Stimulated activated CD4-positive, alpha-beta T cell treated with anti-CD3 and anti-CD28 coated beads, Interleukin-12 subunit alpha, Interleukin-12 subunit beta, amount 100 ng/mL, for 48 hours (primary cell): Measurements from ENCODE around the gene KHDC4.
A peak's percentile ranks its signal among the peaks of the same experiment; 100 is the strongest.
"Not testable (repeated sequence)": the region's sequence is repeated elsewhere in the genome, so short reads cannot be mapped to it uniquely, and the experiment has no call there.

Experiments used
- DNase-seq, 3 donors: peaks; one replicate each; pipeline ENCODE4 v3.0.0-alpha.2; 2020; ENCODE audit warnings: low read depth in 2 of 3, low spot score in 1 of 3

Gene KHDC4

DNA sequence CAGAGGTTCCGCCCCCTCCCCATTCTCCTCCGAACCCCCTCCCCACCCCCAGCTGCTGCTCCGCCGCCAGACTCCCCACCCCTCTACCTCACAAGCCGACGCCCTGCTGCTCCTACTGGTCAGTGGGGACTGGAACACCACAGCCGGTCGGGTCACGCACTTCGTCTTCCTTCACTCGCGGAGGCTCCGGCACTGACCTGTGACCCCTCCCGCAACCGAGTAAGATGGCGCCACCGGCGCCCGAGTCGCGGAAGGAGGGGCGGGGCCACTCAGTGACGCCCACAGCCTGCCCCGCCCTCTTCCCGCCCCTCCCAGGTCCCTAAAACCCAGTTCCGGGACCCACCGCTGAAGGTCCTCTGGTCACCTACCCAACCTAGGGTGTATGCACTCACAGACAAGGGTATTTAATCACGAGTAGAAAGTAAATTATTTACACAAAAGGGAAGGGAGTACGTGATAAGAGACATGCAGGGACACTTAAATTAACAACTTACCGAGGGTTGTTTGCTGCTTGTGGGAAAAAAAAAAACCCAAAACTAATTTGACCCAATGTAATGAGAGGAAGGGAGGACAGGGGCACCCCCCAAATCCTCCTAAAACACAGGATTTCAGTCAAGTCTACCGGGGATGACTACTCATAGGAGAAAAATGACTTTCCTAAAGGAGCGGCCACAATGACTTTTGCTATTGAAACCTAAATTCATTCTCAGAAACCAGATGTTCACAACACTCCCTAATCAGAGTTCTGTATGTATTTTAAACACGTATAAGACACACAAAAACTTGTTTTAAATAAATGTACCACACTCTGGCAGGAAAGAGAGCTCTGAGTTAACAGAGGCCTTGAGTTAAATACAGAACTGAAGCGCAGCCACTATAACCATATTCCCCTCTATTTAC is 22.8 kb downstream of the KHDC4 start, which contains the start of gene RIT1:
RIT1 (minus strand) TSS at position 194 of the 900 bp plus-strand sequence. CDS start 588 bp downstream, outside the sequence.
- DNase-seq, result peak; percentile 76 to 81 (median 80)

DNA sequence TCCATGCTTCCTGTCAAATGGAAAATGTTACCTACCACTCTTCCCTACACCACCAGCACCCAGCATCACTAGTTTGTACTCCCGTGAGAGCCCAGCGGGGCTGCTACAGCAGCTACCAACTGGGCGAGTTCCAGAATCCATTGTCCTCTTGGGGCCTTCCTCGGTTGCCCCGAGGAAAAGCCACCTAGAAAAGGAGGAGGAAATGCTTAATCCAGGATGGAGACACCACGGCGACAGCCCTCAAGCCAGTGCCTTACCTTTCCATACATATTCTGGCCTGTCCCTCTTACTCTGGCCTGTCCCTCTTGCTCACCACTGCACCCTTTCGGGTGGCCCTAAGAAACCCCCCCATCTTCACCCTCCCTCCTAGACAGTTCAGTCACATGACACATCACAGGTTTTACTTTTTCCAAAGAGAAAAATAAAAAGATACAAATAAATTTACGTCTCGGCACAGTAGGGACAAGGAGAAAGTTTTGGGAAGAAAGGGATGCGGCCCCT is 23.5 kb downstream of the KHDC4 start:
- DNase-seq, result no peak

DNA sequence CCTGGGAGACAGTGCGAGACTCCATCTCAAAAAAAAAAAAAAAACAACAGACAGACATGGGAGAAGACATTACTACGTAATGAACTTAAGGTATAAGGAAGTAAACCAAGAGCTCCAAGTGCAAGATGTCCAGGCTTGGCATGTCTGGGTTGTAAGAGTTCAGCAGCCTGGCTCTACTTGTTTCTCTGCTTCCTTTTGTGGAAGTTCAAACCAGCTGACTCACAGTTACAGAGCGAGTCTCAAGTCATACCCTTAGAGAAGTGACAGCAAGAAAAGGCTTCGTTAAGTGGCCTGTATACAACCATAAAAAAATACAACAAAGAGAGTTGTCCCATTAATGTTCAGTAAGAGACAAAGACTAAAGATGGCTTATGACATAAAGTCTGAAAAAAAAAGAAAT is 24.3 kb downstream of the KHDC4 start:
- DNase-seq, result no peak

DNA sequence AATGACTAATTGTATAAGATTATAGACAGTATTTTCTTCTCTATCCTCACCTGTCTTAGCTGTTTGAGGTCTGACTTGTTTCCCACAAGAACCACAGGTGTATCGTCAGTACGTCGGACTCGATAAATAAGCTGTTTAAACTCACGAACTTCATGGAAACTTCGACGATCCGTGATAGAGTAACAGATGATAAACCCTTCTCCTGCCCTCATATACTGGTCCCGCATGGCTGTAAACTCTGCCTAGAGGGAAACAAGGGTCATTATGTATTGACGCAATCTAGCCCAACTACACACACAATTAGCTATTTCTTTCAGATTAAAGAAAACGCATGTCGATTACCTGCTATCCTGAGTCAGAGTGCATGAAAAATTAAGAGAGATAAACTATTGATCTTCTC is 30.0 kb downstream of the KHDC4 start:
- no peak for DNase-seq

GRCh38 chr1:155900161-155900560 is 34.1 kb downstream of the KHDC4 start:
- no peak for DNase-seq

DNA sequence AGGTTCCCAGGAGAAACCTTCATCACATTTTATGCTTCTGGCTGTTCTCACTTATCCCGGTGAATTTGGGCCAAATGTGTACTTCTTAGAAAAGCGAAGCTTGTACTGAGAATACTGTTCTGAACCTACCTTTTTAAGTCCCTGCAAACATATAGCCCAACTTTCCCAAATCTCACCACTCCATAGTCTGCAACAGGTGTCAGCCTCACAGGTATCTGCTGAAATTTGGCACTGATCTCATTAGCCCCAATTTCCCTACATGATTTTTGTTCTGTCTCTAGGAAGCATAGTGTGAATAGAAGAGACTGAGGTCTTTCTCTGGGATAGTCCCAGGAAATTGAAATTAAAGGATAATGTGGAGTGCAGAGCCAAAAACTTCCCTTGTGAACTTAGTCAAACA is 34.5 kb downstream of the KHDC4 start:
- no peak for DNase-seq

GRCh38 chr1:155898888-155899287 is 35.3 kb downstream of the KHDC4 start:
- DNase-seq, result no peak

DNA sequence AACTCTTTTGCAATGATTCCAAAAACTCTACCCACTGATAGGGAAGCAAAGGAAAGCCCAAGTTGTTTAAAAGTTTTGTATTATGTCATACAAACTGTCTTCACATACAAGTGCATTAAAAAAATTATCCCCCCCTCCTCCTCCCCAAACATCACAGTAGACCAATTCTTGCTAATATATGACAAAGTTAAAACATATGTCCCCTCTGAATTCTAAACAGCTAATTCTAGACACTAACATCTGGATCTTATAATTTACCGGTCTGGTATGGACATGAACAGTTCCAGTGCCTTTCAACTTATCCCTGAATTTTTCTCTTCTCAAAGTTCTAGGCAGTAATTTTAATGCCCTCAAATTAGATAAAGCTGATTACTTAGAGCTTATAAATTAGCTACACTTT is 36.5 kb downstream of the KHDC4 start:
- no peak for DNase-seq

- not testable (repeated sequence) for DNase-seq
Observed at GRCh38 chr1:155896476-155896875, 37.7 kb downstream of the KHDC4 start.

DNA sequence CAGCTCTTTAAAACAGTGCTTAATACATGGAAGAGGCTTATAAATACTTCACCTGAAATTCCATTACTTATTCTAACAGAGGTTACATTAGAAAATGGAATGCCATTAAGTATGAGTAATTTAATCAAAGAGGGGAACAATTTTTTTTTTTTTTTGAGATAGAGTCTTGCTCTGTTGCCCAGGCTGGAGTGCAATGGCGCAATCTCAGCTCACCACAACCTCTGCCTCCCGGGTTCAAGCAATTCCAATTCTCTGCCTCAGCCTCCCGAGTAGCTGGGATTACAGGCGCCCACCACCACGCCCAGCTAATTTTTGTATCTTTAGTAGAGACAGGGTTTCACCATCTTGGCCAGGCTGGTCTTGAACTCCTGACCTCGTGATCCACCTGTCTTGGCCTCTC is 38.6 kb downstream of the KHDC4 start:
- not testable (repeated sequence) for DNase-seq

DNA sequence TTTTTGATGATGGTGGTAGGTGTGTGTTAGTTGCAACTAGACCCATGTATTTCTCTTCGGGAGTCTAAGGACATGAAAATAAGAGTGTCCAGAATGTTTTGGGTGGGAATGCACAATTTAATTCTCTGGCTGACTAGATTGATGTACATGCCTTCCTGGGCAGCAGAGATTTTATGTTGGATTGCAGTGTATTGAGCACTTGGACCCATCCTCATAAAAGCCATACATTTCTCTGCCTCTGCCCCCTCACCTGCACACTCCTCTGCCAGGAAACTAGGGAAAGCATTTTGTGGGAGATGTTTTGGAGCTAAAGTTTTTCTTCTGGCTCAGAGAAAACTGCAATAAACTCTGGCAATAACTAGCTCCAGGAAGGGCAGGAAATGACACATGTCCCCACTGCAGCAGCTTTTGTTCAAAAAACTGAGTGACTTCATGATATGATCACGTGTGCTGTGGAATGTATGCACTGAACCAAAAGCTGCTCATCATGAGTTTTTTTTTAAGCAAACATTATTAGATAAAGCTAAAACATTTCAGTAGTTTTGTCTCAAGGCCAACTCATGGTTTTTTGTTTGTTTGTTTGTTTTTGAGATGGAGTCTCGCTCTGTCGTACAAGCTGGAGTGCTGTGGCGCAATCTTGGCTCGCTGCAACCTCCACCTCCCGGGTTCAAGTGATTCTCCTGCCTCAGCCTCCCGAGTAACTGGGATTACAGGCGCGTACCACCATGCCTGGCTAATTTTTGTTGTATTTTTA is 40.6 kb downstream of the KHDC4 start:
- DNase-seq, result peak in 1 of 3 donors; percentile 25

DNA sequence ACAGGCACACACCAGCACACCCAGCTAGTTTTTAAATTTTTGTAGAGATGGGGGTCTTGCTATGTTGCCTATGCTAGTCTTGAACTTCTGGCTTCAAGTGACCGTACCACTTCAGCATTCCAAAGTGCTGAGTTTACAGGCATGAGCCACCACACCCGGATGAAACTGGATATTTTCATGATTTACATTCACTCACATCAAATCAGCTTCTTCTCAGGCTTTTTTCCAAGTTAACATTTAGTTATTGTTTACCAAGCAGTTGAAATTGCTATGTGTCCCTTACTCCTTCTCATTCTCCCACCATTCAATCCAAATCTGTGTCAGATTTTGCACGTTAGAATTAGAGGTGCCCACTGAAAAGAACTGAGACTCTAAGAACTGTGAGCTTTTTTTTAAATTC is 41.4 kb downstream of the KHDC4 start:
- DNase-seq, result no peak

DNA sequence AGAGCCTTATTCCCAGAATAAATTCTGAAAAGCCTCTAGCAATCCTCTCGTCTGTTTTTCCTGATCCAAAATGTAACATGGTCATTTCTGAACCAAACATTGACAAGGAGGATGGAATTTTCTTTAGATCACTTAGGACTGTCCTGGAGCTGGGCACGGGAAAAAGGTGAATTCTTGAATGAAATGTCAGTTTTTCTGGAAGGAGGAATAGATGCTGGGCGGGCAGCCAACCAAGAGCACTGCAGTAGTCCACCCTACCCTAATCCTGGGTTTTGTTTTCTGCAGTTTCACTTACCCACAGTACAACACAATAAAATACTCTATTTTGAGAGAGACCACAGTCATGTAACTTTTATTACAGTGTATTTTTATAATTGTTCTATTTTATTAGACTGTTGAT is 44.0 kb downstream of the KHDC4 start:
- DNase-seq, result no peak

DNA sequence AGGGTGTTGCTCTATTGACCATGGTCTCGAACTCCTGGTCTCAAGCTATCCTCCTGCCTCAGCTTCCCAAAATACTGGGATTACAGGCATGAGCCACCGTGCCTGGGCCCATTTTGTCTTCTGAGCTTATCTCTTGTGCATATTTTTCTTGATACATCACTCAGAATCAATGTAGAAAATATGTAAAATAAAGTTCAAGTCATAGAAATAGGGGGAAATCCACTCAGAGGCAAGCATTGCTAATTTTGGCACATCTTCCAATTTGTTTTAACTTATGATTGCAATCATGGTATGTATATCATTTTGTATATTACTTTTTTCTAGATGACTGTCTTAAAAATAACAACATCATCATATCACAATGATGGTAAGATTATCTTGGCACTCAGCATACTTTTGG is 44.6 kb downstream of the KHDC4 start:
- DNase-seq, result no peak

DNA sequence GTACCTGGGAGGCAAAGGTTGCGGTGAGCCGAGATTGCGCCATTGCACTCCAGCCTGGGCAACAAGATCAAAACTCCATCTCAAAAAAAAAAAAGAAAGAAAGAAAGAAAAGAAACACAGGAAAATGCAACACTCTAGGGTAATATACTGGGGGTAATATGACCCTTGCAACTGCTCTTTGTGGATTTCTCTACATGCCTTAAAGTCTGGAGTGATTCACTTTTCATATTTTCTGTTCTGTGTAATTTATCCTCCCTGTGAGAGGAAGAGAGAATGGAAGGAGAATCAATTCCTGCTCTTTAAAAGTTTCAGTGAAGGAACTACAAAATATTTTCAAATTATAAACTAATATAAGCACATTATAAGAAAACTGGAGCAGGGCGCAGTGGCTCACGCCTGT is 45.7 kb downstream of the KHDC4 start:
- no peak for DNase-seq

DNA sequence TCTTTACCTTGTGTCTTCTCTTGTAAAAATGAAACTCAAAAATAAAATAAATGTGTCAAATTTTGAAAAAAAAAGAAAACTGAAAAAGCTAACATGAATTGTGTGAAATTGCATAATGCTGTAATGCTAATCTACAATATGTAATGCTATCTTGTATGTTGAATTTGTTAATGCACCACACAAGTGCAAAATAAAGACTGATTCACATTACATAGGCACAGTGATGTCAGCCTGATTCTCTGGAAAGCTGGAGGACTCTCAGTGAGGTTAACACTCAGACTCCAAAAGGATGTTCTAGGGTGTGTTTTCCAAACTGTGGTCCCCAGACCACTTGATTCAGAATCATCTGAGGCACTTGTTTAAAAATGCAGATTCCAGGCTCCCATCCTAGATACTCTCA is 49.2 kb downstream of the KHDC4 start:
- no peak for DNase-seq

DNA sequence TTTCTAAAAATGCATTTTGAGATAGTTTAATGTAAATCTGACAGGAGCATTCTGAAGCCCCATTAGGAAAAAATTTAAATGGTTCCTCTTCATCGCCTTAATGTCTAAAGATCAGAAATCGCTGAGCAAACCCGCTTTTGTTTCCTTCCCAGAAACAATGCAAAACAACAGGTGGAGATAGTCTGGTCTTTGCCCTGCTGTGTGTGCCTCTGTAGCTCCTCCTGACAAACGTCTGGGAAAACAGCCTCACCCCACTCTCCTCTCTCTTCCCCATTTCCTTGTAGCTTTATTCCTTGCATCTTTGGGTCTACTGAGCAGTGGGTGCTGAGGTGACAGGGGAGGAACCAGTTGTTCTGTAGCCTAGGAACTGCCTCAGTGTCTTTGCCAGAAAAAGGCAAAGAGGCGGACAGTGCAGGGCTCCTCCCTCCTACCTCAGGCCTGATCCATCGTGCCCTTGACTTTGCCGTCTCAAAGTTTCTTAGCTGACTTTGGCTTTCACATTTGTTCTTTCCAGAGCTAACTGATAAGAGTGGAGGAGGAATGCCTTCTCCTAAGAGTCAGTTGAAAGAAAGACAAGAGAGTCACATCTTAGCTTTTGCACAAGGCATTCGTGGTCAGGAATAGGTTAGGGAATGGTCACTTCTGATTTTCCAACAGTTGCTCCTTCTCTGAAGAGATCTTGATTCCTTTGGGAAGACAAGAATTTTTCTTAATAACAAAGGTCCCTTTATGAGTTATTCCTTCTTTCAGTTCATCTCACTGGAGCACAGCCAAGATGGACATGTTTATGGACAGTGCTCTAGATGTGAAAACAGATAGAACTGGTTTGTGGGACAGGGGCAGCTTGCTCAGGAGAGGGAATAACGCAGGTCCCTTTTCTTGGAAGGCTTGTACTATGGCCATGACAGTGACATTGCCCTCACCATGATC is 49.9 kb downstream of the KHDC4 start:
- no peak for DNase-seq

DNA sequence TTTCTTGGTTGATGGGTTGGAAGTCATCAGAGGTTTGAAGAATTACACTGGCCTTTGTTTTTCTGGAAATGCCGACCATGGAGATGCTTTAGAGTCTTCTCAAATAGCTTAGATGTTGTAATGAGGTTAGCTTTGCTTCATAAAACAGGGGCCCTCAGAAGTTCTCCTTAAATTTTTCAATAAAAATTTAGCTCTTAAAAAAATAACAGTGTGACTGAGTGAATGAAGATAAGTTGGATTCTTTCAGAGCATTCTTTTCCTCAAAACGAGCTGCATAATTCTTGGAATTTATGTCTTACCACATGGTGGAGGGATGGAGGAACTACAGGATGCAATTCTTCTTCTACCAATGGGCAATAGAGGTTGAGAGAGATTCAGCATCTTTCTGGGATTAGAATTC is 51.4 kb downstream of the KHDC4 start:
- DNase-seq, result no peak

DNA sequence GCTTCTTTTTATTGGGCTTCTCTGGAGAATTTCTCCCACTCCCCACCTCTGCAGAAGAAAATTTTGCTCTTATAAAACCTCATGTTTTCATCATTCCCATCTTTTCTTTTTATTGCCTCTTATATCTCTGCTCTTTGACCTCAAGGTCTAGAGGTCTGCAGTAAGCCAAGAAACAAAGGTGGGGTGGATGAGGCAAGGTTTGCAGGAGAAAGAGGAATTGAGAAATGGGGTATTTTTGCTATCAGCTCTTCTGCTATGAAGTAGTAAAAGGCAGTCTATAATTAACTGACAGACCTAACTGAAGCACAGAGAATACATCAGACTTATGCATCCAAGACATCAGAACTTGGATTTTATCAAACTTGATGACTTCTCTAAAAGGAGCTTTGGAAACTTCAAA is 52.0 kb downstream of the KHDC4 start:
- no peak for DNase-seq

- no peak for DNase-seq
Observed at GRCh38 chr1:155880950-155881349, 53.3 kb downstream of the KHDC4 start.

DNA sequence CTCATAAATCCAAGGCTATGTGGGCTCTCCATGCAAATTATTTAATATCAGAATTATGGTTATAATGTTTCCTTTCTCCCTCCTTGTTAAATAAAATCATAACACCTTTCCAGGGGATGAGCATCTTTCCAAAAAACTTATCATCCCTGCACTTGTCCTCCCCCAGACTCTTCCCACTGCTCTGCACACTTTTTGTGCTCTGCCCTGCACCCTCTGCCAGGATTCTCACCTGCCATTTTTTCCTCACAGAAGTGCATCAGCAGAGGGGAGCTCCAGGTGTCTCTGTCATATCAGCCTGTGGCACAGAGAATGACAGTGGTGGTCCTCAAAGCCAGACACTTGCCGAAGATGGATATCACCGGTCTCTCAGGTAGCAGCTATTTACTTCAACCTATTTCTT is 54.0 kb downstream of the KHDC4 start:
- no peak for DNase-seq
